Activated CD8-positive, alpha-beta memory T cell treated with anti-CD3 and anti-CD28 coated beads for 48 hours (primary cell): ENCODE measurements around the gene PGP.
A peak's percentile ranks its signal among the peaks of the same experiment; 100 is the strongest.
"Not testable (repeated sequence)": the region's sequence is repeated elsewhere in the genome, so short reads cannot be mapped to it uniquely, and the experiment has no call there.

Source experiments
- DNase-seq, 3 experiments: peaks; one replicate each; pipeline ENCODE4 v3.0.0-alpha.2; 2020; ENCODE audit warnings: low read depth in 2 of 3, low spot score in 2 of 3

The PGP gene

GRCh38 chr16:2214719-2214968, at the start of gene PGP:
Gene PGP (minus strand): TSS chr16:2214840. CDS start chr16:2214777, 63 bp downstream.
- no peak for DNase-seq

- not testable (repeated sequence) for DNase-seq
Observed at GRCh38 chr16:2263026-2263425, 48.4 kb upstream of the PGP start.

GRCh38 chr16:2260250-2260649, 45.6 kb upstream of the PGP start:
- DNase-seq, result no peak

GRCh38 chr16:2258530-2258929, 43.9 kb upstream of the PGP start:
- not testable (repeated sequence) for DNase-seq

- DNase-seq, result no peak
Observed at GRCh38 chr16:2257726-2258125, 43.1 kb upstream of the PGP start.

GRCh38 chr16:2256531-2257140, 42.0 kb upstream of the PGP start:
- DNase-seq, result no peak

GRCh38 chr16:2253293-2253692, 38.7 kb upstream of the PGP start:
- DNase-seq, result no peak

- no peak for DNase-seq
Observed at GRCh38 chr16:2252806-2253148, 38.1 kb upstream of the PGP start.

- peak; percentile 64 to 87 (median 82) for DNase-seq
Observed at GRCh38 chr16:2251296-2252111, 36.9 kb upstream of the PGP start, which contains the start of gene ECI1. Gene ECI1 (minus strand): TSS chr16:2251587. CDS start chr16:2251566, 21 bp downstream.

GRCh38 chr16:2250652-2251295, 36.1 kb upstream of the PGP start:
- peak in 1 of 3 experiments; percentile 17 for DNase-seq

GRCh38 chr16:2246301-2246885, 31.8 kb upstream of the PGP start:
- DNase-seq, result no peak

- DNase-seq, result no peak
Observed at GRCh38 chr16:2244926-2245795, 30.5 kb upstream of the PGP start.

GRCh38 chr16:2244301-2244700, 29.7 kb upstream of the PGP start:
- DNase-seq, result no peak

- DNase-seq, result no peak
Observed at GRCh38 chr16:2243781-2244180, 29.1 kb upstream of the PGP start.

- no peak for DNase-seq
Observed at GRCh38 chr16:2243031-2243528, 28.4 kb upstream of the PGP start.

- DNase-seq, result no peak
Observed at GRCh38 chr16:2242598-2242997, 28.0 kb upstream of the PGP start.

GRCh38 chr16:2240331-2240730, 25.7 kb upstream of the PGP start:
- not testable (repeated sequence) for DNase-seq

- DNase-seq, result no peak
Observed at GRCh38 chr16:2238838-2239675, 24.4 kb upstream of the PGP start.

- no peak for DNase-seq
Observed at GRCh38 chr16:2238150-2238837, 23.7 kb upstream of the PGP start.
